HepG2 (cell line): Measurements from ENCODE around the gene HADHA. TPM values are rescaled to one million over a fixed set of nuclear protein-coding genes. Genes with fewer than 3 reads are reported as not detected.

Experiments used
- ATAC-seq: fragments of 200-7000 bp; cut with Tn5 transposase; 3 replicates; pipeline ENCODE4 v1.9.1; 2020; ENCODE audit warnings: mild to moderate bottlenecking, moderate library complexity
- BruUV-seq: library from RNA; stranded (reverse); fragments of 400-500 nt; replicated peaks from 2 replicates; lab custom pipeline; 2021; lab: Mats Ljungman, UMichigan
- CTCF ChIA-PET: fragments of 300-600 bp; formaldehyde crosslinking; extraction: SDS; loops from one replicate; lab custom pipeline; 2021; ENCODE audit warnings: low total read pairs, inconsistent platforms, low intra/inter-chr PET ratio; lab: Yijun Ruan, JAX
- POLR2A ChIA-PET: fragments of 350-600 bp; sonication (Branson Sonifier 250); formaldehyde crosslinking; loops from one replicate; lab custom pipeline; 2020; ENCODE audit warnings: antibody characterized with exemption, inconsistent platforms; lab: Yijun Ruan, JAX
- DNase-seq: peaks from one replicate; pipeline ENCODE4 v3.0.0-alpha.2; 2015; ENCODE audit warnings: low spot score
- FAIRE-seq: peaks from 3 replicates; lab custom pipeline; 2011; peaks lifted over from hg19 to GRCh38; lab: Jason Lieb, UNC
- H2AFZ ChIP-seq: one replicate; pipeline ENCODE4 v1.6.1; 2011; ENCODE audit warnings: low read length, inconsistent platforms
- H3K27ac ChIP-seq: fragments of 300-600 bp; 3 replicates; pipeline ENCODE4 v1.8.0; 2011; ENCODE audit warnings: mixed run types, mild to moderate bottlenecking, mixed read lengths, low read length, inconsistent platforms; ENCODE audit not compliant: insufficient read depth; ENCODE audit errors: extremely low read length
- H3K27me3 ChIP-seq, 2 experiments: fragments of 200-600 bp in 1 of 2; 2 replicates in 1 of 2; 3 replicates in 1 of 2; pipeline versions ENCODE4 v1.6.0 to v1.8.0; 2011; ENCODE audit warnings: low read length in 2 of 2, mild to moderate bottlenecking in 2 of 2, moderate library complexity in 2 of 2, inconsistent platforms in 1 of 2; ENCODE audit not compliant: insufficient read depth in 2 of 2, control insufficient read depth in 1 of 2
- H3K36me3 ChIP-seq, 2 experiments: fragments of 200-600 bp in 1 of 2; replicated peaks in 1 of 2; 2 replicates in 1 of 2; 3 replicates in 1 of 2; pipeline versions ENCODE4 v1.5.1 to v1.8.0; 2011; ENCODE audit warnings: low read length in 2 of 2, inconsistent platforms in 1 of 2; ENCODE audit not compliant: insufficient read depth in 2 of 2, control insufficient read depth in 1 of 2
- H3K4me1 ChIP-seq: 2 replicates; pipeline ENCODE4 v1.5.1; 2012; ENCODE audit warnings: low read length, inconsistent platforms; ENCODE audit not compliant: insufficient read depth
- H3K4me2 ChIP-seq: 2 replicates; pipeline ENCODE4 v1.6.0; 2011; ENCODE audit warnings: low read depth, low read length, inconsistent platforms
- H3K4me3 ChIP-seq, 3 experiments: fragments of 200-600 bp in 1 of 3; sonication (generic), shearing (Covaris generic) in 1 of 3; replicated peaks in 1 of 3; 2 replicates each; pipeline ENCODE4 v1.5.1; 2011 to 2016; ENCODE audit warnings: low read length in 3 of 3, inconsistent platforms in 2 of 3, low read depth in 2 of 3, mild to moderate bottlenecking in 2 of 3, control low read depth in 1 of 3, mixed read lengths in 1 of 3; ENCODE audit not compliant: insufficient read depth in 1 of 3
- H3K79me2 ChIP-seq: one replicate; pipeline ENCODE4 v1.6.1; 2011; ENCODE audit warnings: low read length, inconsistent platforms; ENCODE audit not compliant: insufficient read depth
- H3K9ac ChIP-seq: 2 replicates; pipeline ENCODE4 v1.6.0; 2011; ENCODE audit warnings: mild to moderate bottlenecking, low read depth, low read length, inconsistent platforms; ENCODE audit not compliant: insufficient read depth
- H3K9me3 ChIP-seq: 2 replicates; pipeline ENCODE4 v1.5.1; 2012; ENCODE audit warnings: mild to moderate bottlenecking, low read length
- H4K20me1 ChIP-seq: 2 replicates; pipeline ENCODE4 v1.6.0; 2011; ENCODE audit warnings: inconsistent platforms, mild to moderate bottlenecking, low read length, moderate library complexity; ENCODE audit not compliant: insufficient read depth
- CEBPG ChIP-seq: IDR thresholded peaks from 2 replicates; pipeline ENCODE4 v1.6.1; 2016
- HNRNPK ChIP-seq: fragments of 200-400 bp; formaldehyde crosslinking; IDR thresholded peaks from 2 replicates; pipeline ENCODE4 v1.6.1; 2018; ENCODE audit warnings: low read length, low read depth, moderate library complexity, mild to moderate bottlenecking; ENCODE audit not compliant: poor library complexity, severe bottlenecking
- LCORL ChIP-seq, 2 experiments: fragments of 450-650 bp in 1 of 2; sonication (generic) in 1 of 2; formaldehyde crosslinking in 1 of 2; IDR thresholded peaks; 2 replicates each; pipeline versions ENCODE4 v1.5.0 to v1.6.1; 2017 to 2020; ENCODE audit warnings: antibody characterized with exemption in 1 of 2, missing genetic modification reagents in 1 of 2
- PRMT3 ChIP-seq: sonication (generic); formaldehyde crosslinking; IDR thresholded peaks from 2 replicates; pipeline ENCODE4 v1.8.1; 2022; ENCODE audit warnings: low read depth, mild to moderate bottlenecking, moderate library complexity, missing genetic modification reagents, borderline replicate concordance
- SALL2 ChIP-seq: sonication (generic); formaldehyde crosslinking; IDR thresholded peaks from 2 replicates; pipeline ENCODE4 v1.8.1; 2023; ENCODE audit warnings: mild to moderate bottlenecking, missing genetic modification reagents, inconsistent platforms
- SKI ChIP-seq: fragments of 450-650 bp; IDR thresholded peaks from one replicate; pipeline ENCODE4 v1.6.1; 2018; ENCODE audit warnings: mild to moderate bottlenecking; ENCODE audit not compliant: partially characterized antibody
- TEF ChIP-seq: sonication (generic); formaldehyde crosslinking; IDR thresholded peaks from 2 replicates; pipeline ENCODE4 v1.5.0; 2020; ENCODE audit warnings: missing genetic modification reagents
- ZNF10 ChIP-seq: sonication (generic); formaldehyde crosslinking; IDR thresholded peaks from 2 replicates; pipeline ENCODE4 v1.4.0; 2020; ENCODE audit warnings: mild to moderate bottlenecking, low read depth, missing genetic modification reagents, borderline replicate concordance
- ZNF18 ChIP-seq: sonication (generic); formaldehyde crosslinking; IDR thresholded peaks from 2 replicates; pipeline ENCODE4 v1.8.0; 2022; ENCODE audit warnings: mild to moderate bottlenecking, missing genetic modification reagents; ENCODE audit not compliant: insufficient replicate concordance
- ZNF333 ChIP-seq: sonication (generic); formaldehyde crosslinking; IDR thresholded peaks from 2 replicates; pipeline ENCODE4 v1.4.0; 2020; ENCODE audit warnings: mild to moderate bottlenecking, missing genetic modification reagents, borderline replicate concordance
- ZNF597 ChIP-seq: sonication (generic); formaldehyde crosslinking; IDR thresholded peaks from 2 replicates; pipeline ENCODE4 v1.5.0; 2020; ENCODE audit warnings: missing genetic modification reagents
- ZNF609 ChIP-seq: sonication (generic); formaldehyde crosslinking; IDR thresholded peaks from 2 replicates; pipeline ENCODE4 v1.4.0; 2020; ENCODE audit warnings: mild to moderate bottlenecking, missing genetic modification reagents, borderline replicate concordance
- ZNF781 ChIP-seq: sonication (generic); formaldehyde crosslinking; IDR thresholded peaks from 2 replicates; pipeline ENCODE4 v1.5.1; 2020; ENCODE audit warnings: borderline replicate concordance, mild to moderate bottlenecking, missing genetic modification reagents; ENCODE audit errors: not compliant biosample characterization
- WGBS: methylation state at CpG from one replicate; pipeline ENCODE4 v1.1.6; 2017; ENCODE audit warnings: low lambda C conversion rate; 5-methylcytosine and 5-hydroxymethylcytosine counted together
- in situ Hi-C: cut with HindIII; loops from 2 replicates; pipeline ENCODE4 v1.10.0; 2017; ENCODE audit warnings: low pct_unique_long_range_greater_than_20kb; ENCODE audit not compliant: extremely low pct_ligation_motif_present
- intact Hi-C: fragments of 100-400 bp; cut with micrococcal nuclease; formaldehyde crosslinking; loops from one replicate; pipeline ENCODE4 v1.10.0; 2022; ENCODE audit not compliant: unreplicated experiment
- polyA plus RNA-seq, 8 experiments: library from polyadenylated mRNA; depleted of rRNA in 3 of 8; stranded (reverse) in 7 of 8; unstranded in 1 of 8; fragments of >200 nt; fragmentation: Illumina TruSeq in 4 of 8; extraction: Trizol in 4 of 8; gene quantifications; 2 replicates each; pipeline versions ENCODE4 v1.2.1 to v1.2.3, GENCODE V29; 2011 to 2016; ENCODE audit warnings: low read depth in 4 of 8, missing spikeins in 1 of 8, mixed read lengths in 1 of 8; ENCODE audit not compliant: insufficient read depth in 1 of 8
- total RNA-seq, 5 experiments: library from RNA; depleted of rRNA; stranded (reverse); fragments of >200 nt; fragmentation: Illumina TruSeq; extraction: Trizol; gene quantifications; 2 replicates each; pipeline ENCODE4 v1.2.3, GENCODE V29; 2016; ENCODE audit warnings: low read depth in 1 of 5

The HADHA gene
- total and polyA plus RNA-seq, 2 of the 13 experiments (the other 11 are each of a cell fraction or from before 2014, with no cell fraction given): 102 to 270 TPM

- DNase-seq: no peak
- H3K27me3 ChIP-seq: no peaks in the 10 kb centered on the region
- ChIA-PET POLR2A (no interaction called here), CTCF (no interaction called here)
- peaks cover 12% of the 10 kb centered on the region for H3K4me1 ChIP-seq
- no peak overlapping the region for H3K27ac ChIP-seq
- no peaks in the 10 kb centered on the region for H4K20me1 ChIP-seq
- no peak overlapping the region for H2AFZ ChIP-seq
- H3K79me2 ChIP-seq: no peaks in the 10 kb centered on the region
- no TSS peak for BruUV-seq
- 73% methylated on average over 10 of the region's 10 CpGs for WGBS
- in situ Hi-C loops (no loop called here), intact Hi-C loops (no loop called here)
- ATAC-seq: no peak
- no peak overlapping the region for H3K9ac ChIP-seq
- H3K4me2 ChIP-seq: no peak overlapping the region
- H3K9me3 ChIP-seq: no peaks in the 10 kb centered on the region
- no peaks in the 10 kb centered on the region for H3K36me3 ChIP-seq
- no peak overlapping the region for H3K4me3 ChIP-seq
- no peak for FAIRE-seq
- no peak for TF ChIP-seq ZNF597 (CRISPR knock-in tag)
- no peak for TF ChIP-seq ZNF18
- no peak for TF ChIP-seq ZNF333 (CRISPR knock-in tag)
- no peak for TF ChIP-seq ZNF781 (CRISPR knock-in tag)
- TF ChIP-seq TEF (CRISPR knock-in tag): no peak
- no peak for TF ChIP-seq SALL2 (CRISPR knock-in tag)
- TF ChIP-seq SKI: no peak
- no peak for TF ChIP-seq HNRNPK
- no peak for TF ChIP-seq ZNF10 (CRISPR knock-in tag)
- no peak for TF ChIP-seq PRMT3
- no peak for TF ChIP-seq ZNF609
- no peak for TF ChIP-seq CEBPG (CRISPR knock-in tag)
- no peak for TF ChIP-seq LCORL (IDR thresholded peaks at IDR 0.05)
- TF ChIP-seq LCORL (CRISPR knock-in tag; IDR thresholded peaks at IDR 0.05): no peak
Observed at GRCh38 chr2:26162963-26163362, 81.5 kb downstream of the HADHA start.
